Activated T-cell treated with anti-CD3 and anti-CD28 coated beads, Interleukin-2, amount 50 U/mL, for 72 hours (primary cell): Measurements from ENCODE around the gene FAM20C. TPM values are rescaled to one million over a fixed set of nuclear protein-coding genes. Genes with fewer than 3 reads are reported as not detected.

ENCODE experiments used
- ATAC-seq, 2 donors: fragments of 150-1000 bp; cut with Tn5 transposase; replicated peaks in 1 of 2; 2 replicates each; pipeline ENCODE4 v1.10.0; 2021; ENCODE audit warnings: moderate library complexity in 2 of 2, mild to moderate bottlenecking in 1 of 2
- DNase-seq, 2 donors: peaks; one replicate each; pipeline ENCODE4 v3.0.0; 2021 to 2022; ENCODE audit warnings: mixed read lengths in 1 of 2
- H3K27ac Mint-ChIP-seq: one replicate; pipeline ENCODE4 v1.8.0; 2022; ENCODE audit warnings: mild to moderate bottlenecking, moderate library complexity, mixed read lengths
- H3K27me3 Mint-ChIP-seq: one replicate; pipeline ENCODE4 v1.8.0; 2022; ENCODE audit warnings: low read depth, mixed read lengths
- H3K36me3 Mint-ChIP-seq, 2 donors: one replicate each; pipeline ENCODE4 v1.8.0; 2022; ENCODE audit warnings: mixed read lengths in 2 of 2, mild to moderate bottlenecking in 1 of 2; ENCODE audit not compliant: insufficient read depth in 2 of 2
- H3K4me1 Mint-ChIP-seq: one replicate; pipeline ENCODE4 v1.8.0; 2022; ENCODE audit warnings: low read depth, mixed read lengths
- H3K4me3 Mint-ChIP-seq, 2 donors: one replicate each; pipeline ENCODE4 v1.8.0; 2022; ENCODE audit warnings: mild to moderate bottlenecking in 2 of 2, mixed read lengths in 2 of 2, moderate library complexity in 2 of 2
- H3K9me3 Mint-ChIP-seq, 2 donors: one replicate each; pipeline ENCODE4 v1.8.0; 2022; ENCODE audit warnings: mixed read lengths in 2 of 2
- total RNA-seq, 2 donors: library from RNA; stranded (reverse); gene quantifications; one replicate each; pipeline ENCODE4 v1.2.3, GENCODE V29; 2022

Gene FAM20C
- total RNA-seq, 2 donors from 2014 or later = 0.12 TPM; not detected in 1

DNA sequence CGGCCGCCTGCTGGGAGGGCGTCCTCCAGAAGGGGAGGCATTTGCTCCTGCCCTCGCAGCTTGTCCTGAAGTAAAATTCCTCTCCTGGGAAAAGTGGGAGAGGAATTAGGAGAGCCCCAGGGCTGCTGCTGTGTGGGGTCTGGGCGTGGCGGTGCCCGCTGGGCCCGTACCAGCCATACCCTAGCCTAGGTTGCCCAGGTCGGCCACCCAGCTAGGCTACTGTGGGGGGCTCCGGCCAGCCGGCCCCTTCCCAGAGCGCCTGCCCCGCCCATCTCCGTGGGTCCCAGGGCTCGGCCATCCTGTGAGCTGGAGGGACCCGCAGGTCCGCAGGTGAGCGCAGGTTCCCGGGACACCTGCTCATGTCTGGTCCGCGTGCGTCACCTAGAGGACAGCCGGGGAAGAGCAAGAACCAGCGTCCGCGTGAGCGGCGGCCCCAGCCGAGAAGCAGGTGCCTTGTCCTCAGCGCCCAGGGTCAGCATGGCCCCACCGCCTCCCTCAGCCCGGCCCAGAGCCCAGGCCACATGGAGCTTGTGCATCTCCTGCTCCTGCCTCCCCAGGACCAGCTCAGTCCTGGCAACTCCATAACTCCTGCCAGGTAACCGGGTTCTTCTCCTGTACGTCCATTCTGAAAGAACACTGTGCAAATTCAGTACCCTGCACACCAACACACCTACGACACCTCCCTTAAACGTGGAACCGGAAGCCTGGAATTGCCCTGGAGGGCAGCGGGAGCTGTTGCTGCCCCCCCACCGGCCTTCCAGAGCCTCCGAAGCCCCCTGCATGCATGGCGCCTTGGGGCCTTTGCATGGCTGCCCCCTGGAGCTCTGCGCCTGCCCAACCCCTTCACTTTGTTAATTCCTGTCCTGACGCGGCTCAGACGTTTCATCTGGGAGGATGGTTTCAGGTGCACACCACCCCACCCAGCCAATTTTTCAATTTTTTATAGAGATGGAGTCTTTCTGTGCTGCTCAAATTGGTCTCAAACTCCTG is 74.8 kb downstream of the FAM20C start:
- DNase-seq = no peak
- Mint-ChIP-seq H3K9me3 (peaks cover 3 to 5% of the 10 kb centered on the region in 2 donors), H3K36me3 (peaks cover 6% of the 10 kb centered on the region in 2 donors), H3K4me1 (peaks cover 6% of the 10 kb centered on the region), H3K27ac (no peak overlapping the region), H3K27me3 (no peaks in the 10 kb centered on the region), H3K4me3 (no peak overlapping the region)
- no peak for ATAC-seq

- ATAC-seq = no peak
These were observed 76.6 kb downstream of the FAM20C start for GRCh38 chr7:268991-269390.

GRCh38 chr7:269721-270120 is 77.3 kb downstream of the FAM20C start:
- Mint-ChIP-seq H3K9me3 (peaks cover 0 to 9% of the 10 kb centered on the region in 2 donors), H3K27ac (no peak overlapping the region), H3K36me3 (peaks cover 7 to 16% of the 10 kb centered on the region in 2 donors), H3K4me3 (no peak overlapping the region), H3K27me3 (no peaks in the 10 kb centered on the region), H3K4me1 (no peaks in the 10 kb centered on the region)
- ATAC-seq (no peak), DNase-seq (no peak)

More at GRCh38 chr7:268991-269390, 76.6 kb downstream of the FAM20C start:
- H3K4me1 Mint-ChIP-seq = no peaks in the 10 kb centered on the region
- no peak for DNase-seq
- peaks cover 4 to 10% of the 10 kb centered on the region in 2 donors for H3K36me3 Mint-ChIP-seq
- H3K27me3 Mint-ChIP-seq = no peaks in the 10 kb centered on the region
- no peak overlapping the region for H3K27ac Mint-ChIP-seq
- peaks cover 0 to 6% of the 10 kb centered on the region in 2 donors for H3K9me3 Mint-ChIP-seq
- H3K4me3 Mint-ChIP-seq = no peak overlapping the region

DNA sequence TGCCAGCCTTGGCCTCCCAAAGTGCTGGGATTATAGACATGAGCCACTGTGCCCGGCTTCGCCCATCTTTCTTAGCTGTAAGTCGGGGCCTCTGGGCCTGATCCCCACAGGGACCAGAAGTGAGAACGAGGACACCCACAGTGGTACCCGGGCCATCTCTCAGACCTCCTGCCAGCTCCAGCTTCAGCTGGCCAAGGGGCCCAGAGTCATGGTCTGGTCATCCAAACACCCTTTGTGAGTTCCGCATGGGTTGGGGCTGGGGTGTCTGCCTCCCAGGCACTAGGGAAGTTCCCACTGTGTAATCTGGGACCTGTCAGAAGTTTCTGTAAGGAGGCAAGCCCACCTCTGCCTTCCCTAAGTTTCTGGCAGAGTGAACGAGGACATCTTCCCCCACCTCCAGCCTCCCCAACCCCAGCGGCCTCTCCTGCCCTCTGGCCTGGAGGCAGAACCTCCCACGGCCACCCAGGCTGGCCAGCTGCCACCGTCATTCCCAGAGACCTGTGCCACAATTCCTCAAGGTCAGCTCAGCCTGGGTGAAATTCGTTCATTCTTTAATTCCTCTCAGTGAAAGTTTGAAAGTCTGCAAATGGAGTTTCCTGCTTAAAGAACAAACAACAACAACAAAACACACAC is 78.1 kb downstream of the FAM20C start:
- H3K27me3 Mint-ChIP-seq = no peaks in the 10 kb centered on the region
- H3K36me3 Mint-ChIP-seq = peaks cover 7 to 16% of the 10 kb centered on the region in 2 donors
- DNase-seq = no peak
- no peak overlapping the region for H3K4me3 Mint-ChIP-seq
- ATAC-seq = no peak
- no peak overlapping the region for H3K27ac Mint-ChIP-seq
- H3K9me3 Mint-ChIP-seq = peaks cover 0 to 9% of the 10 kb centered on the region in 2 donors
- H3K4me1 Mint-ChIP-seq = no peaks in the 10 kb centered on the region

DNA sequence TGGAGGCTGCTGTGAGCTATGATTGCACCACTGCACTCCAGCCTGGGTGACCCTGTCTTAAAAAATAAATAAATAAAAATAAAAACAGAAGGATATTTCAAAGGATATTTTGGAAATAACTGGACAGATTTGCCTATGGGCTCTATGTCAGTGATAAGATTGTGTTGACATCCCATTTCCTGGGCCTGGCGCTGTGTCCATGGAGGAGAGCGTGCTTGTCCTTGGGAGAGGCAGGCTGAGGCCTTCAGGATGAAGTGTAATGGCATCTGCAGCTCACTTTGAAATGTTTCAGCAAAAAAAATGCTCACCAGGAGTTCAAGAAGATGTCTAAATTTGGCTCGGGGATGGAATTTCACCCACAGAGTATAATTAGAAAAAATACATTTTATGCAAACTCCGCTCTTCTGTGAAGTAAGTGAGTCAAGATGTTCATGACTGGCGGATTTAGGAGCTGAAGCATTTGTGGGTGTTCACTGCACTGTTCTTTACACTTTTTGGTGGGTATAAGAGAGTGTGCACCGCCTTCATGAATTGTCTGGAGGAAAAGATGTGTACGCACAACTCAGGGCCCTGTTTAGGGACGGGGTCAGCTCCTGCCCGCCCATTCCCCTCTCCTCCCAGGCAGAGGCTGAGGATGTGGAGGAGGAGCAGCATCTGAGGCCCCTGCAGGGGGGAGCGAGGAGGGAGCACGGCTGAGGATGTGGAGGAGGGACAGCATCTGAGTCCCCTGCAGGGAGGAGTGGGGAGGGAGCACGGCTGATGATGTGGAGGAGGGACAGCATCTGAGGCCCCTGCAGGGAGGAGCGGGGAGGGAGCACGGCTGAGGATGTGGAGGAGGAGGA is 79.1 kb downstream of the FAM20C start:
- H3K27ac Mint-ChIP-seq = no peak overlapping the region
- H3K4me1 Mint-ChIP-seq = no peaks in the 10 kb centered on the region
- no peaks in the 10 kb centered on the region for H3K27me3 Mint-ChIP-seq
- DNase-seq (no peak), ATAC-seq (no peak)
- peaks cover 0 to 9% of the 10 kb centered on the region in 2 donors for H3K9me3 Mint-ChIP-seq
- peaks cover 7 to 16% of the 10 kb centered on the region in 2 donors for H3K36me3 Mint-ChIP-seq
- H3K4me3 Mint-ChIP-seq = no peak overlapping the region

DNA sequence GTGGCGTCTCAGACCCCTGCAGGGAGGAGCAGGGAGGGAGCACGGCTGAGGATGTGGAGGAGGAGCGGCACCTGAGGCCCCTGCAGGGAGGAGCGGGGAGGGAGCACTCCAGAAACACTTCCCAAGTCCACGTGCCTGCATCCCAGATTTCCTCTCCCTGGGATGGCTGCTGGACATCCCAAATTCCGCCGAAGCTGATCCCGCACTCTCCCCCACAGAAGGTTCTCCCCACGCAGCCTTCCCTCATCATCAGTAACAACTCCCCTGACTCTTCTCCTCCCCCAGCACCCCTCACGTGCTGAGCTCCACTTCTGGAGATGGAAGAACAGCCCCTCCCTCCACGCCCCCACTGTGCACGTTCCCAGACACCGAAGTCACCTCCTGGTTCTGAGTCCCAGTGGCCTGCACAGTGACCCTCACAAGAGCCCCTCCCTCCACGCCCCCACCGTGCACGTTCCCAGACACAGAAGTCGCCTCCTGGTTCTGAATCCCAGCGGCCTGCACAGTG is 79.8 kb downstream of the FAM20C start:
- DNase-seq (no peak), ATAC-seq (no peak)
- no peaks in the 10 kb centered on the region for H3K4me1 Mint-ChIP-seq

DNA sequence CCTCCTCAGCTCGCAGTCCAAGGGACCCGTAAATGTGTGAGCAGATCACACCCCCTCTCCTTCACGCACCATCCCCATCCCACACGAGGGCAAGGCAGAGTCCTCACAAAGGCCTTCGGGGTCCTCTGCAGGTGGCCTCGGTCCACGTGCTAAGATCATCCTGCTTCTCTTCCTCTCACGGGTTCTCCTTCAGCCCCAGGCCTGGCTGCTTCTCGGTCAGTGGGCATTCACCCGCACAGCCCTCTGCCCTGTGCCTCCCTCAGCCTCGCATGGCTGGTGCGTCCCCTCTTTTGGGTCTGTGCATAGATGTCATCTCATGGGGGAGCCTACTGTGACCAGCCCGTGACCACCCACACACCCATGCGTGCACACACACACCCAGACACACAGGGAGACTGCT is 80.3 kb downstream of the FAM20C start:
- Mint-ChIP-seq H3K36me3 (peaks cover 7 to 16% of the 10 kb centered on the region in 2 donors), H3K27me3 (no peaks in the 10 kb centered on the region), H3K4me3 (no peak overlapping the region), H3K9me3 (peaks cover 0 to 11% of the 10 kb centered on the region in 2 donors), H3K4me1 (no peaks in the 10 kb centered on the region), H3K27ac (no peak overlapping the region)
- ATAC-seq (no peak), DNase-seq (no peak)

More for the DNA sequence above, 79.8 kb downstream of the FAM20C start:
- Mint-ChIP-seq H3K4me3 (no peak overlapping the region), H3K9me3 (peaks cover 0 to 10% of the 10 kb centered on the region in 2 donors), H3K36me3 (peaks cover 7 to 16% of the 10 kb centered on the region in 2 donors), H3K27ac (no peak overlapping the region), H3K27me3 (no peaks in the 10 kb centered on the region)

DNA sequence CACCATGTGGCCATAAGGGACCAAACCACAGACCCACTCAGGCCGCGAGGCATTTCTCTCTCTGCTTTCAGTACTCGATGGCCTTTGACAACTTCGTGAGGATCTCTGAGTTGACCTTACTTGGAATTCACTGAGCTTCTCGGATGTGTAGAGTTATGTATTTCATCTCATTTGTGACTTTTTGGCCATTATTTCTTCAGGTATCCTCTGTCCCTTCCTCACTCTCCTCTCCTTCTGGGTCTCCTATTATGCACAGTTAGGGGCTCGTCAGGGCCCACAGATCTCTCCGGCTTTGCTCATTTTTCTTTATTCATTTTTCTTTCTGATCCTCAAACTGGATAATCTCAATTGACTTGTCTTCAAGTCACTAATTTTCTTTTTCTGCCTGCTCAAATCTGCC is 81.0 kb downstream of the FAM20C start:
- H3K27me3 Mint-ChIP-seq = no peaks in the 10 kb centered on the region
- H3K36me3 Mint-ChIP-seq = peaks cover 7 to 16% of the 10 kb centered on the region in 2 donors
- DNase-seq = no peak
- ATAC-seq = no peak
- H3K4me1 Mint-ChIP-seq = no peaks in the 10 kb centered on the region
- no peak overlapping the region for H3K4me3 Mint-ChIP-seq
- H3K27ac Mint-ChIP-seq = no peak overlapping the region
- H3K9me3 Mint-ChIP-seq = peaks cover 0 to 11% of the 10 kb centered on the region in 2 donors

DNA sequence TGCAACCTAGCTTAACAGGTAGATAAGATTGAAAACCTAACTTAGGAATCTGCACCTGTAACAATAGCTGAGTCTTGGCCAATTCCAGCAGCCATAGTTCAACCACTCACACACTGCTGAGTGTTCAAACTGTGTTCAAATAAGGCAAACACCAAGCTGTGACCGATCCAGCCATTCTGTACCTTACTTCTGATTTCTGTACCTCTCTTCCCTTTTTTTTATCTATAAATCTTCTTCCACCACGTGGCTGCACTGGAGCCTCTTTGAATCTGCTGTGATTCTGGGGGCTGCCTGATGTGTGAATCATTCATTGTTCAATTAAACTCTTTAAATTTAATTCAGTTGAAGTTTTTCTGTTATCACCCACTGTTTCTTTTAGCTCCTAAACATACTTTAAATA is 81.9 kb downstream of the FAM20C start:
- Mint-ChIP-seq H3K27me3 (no peaks in the 10 kb centered on the region), H3K36me3 (peaks cover 7 to 16% of the 10 kb centered on the region in 2 donors), H3K4me3 (no peak overlapping the region), H3K27ac (no peak overlapping the region), H3K9me3 (peaks cover 0 to 11% of the 10 kb centered on the region in 2 donors), H3K4me1 (no peaks in the 10 kb centered on the region)
- DNase-seq (no peak), ATAC-seq (no peak)

GRCh38 chr7:276230-276835 is 84.0 kb downstream of the FAM20C start:
- ATAC-seq = no peak
- DNase-seq = no peak
- H3K27me3 Mint-ChIP-seq = peaks cover 7% of the 10 kb centered on the region
- H3K4me1 Mint-ChIP-seq = no peaks in the 10 kb centered on the region
- H3K36me3 Mint-ChIP-seq = peaks cover 7 to 16% of the 10 kb centered on the region in 2 donors
- no peak overlapping the region for H3K27ac Mint-ChIP-seq
- no peak overlapping the region for H3K4me3 Mint-ChIP-seq
- H3K9me3 Mint-ChIP-seq = peaks cover 0 to 11% of the 10 kb centered on the region in 2 donors

DNA sequence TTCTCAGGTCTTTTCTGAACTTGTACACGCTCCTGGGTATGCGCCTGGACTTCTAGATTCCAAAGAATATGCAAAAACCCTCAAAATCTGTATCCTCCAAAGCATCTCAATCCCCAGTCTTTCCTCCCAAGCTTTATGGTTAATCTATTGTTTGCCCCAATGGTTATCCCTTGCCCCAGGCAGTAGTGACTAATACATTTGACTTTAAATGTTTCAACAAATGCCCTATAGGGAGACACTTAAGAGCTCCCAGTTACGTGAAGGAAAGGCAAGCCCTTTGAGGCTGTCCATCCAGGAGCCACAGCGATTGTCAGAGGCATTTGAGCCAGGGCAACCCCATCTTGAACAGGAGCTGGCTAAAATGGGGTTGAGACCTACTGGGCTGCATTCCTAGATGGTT is 84.9 kb downstream of the FAM20C start:
- no peak overlapping the region for H3K27ac Mint-ChIP-seq

GRCh38 chr7:278081-278480 is 85.7 kb downstream of the FAM20C start:
- no peak for DNase-seq
- Mint-ChIP-seq H3K27me3 (peaks cover 7% of the 10 kb centered on the region), H3K27ac (no peak overlapping the region), H3K36me3 (peaks cover 6 to 11% of the 10 kb centered on the region in 2 donors), H3K4me3 (no peak overlapping the region), H3K9me3 (peaks cover 0 to 9% of the 10 kb centered on the region in 2 donors), H3K4me1 (no peaks in the 10 kb centered on the region)
- ATAC-seq = no peak

More for the DNA sequence above, 84.9 kb downstream of the FAM20C start:
- ATAC-seq (no peak), DNase-seq (no peak)
- H3K36me3 Mint-ChIP-seq = peaks cover 7 to 16% of the 10 kb centered on the region in 2 donors
- no peak overlapping the region for H3K4me3 Mint-ChIP-seq
- peaks cover 7% of the 10 kb centered on the region for H3K27me3 Mint-ChIP-seq
- no peaks in the 10 kb centered on the region for H3K4me1 Mint-ChIP-seq
- peaks cover 0 to 11% of the 10 kb centered on the region in 2 donors for H3K9me3 Mint-ChIP-seq
